GM23338 (cell line): ENCODE data around the gene AGPAT4. TPM values are rescaled to one million over a fixed set of nuclear protein-coding genes. Genes with fewer than 3 reads are reported as not detected.

Source experiments
- ATAC-seq: fragments of 200-7000 bp; cut with Tn5 transposase; 3 replicates; pipeline ENCODE4 v1.9.1; 2020
- DNase-seq: peaks from one replicate; pipeline ENCODE4 v3.0.0-alpha.2; 2015; ENCODE audit warnings: low spot score
- H2AFZ ChIP-seq: fragments of 200-600 bp; sonication (generic); 2 replicates; pipeline ENCODE4 v1.8.0; 2016; ENCODE audit warnings: antibody characterized with exemption, mild to moderate bottlenecking, moderate library complexity
- H3F3A ChIP-seq: fragments of 200-600 bp; sonication (generic); replicated peaks from 2 replicates; pipeline ENCODE4 v1.8.0; 2017; ENCODE audit warnings: antibody characterized with exemption, mixed run types, low read depth
- H3K27ac ChIP-seq: fragments of 200-600 bp; sonication (generic); 2 replicates; pipeline ENCODE4 v1.6.1; 2016; ENCODE audit warnings: low read depth
- H3K27me3 ChIP-seq: fragments of 200-600 bp; sonication (generic); 2 replicates; pipeline ENCODE4 v1.8.0; 2016; ENCODE audit warnings: mild to moderate bottlenecking, mixed run types, moderate library complexity; ENCODE audit not compliant: insufficient read depth
- H3K36me3 ChIP-seq: fragments of 200-600 bp; sonication (generic); 2 replicates; pipeline ENCODE4 v1.8.0; 2016; ENCODE audit warnings: mild to moderate bottlenecking; ENCODE audit not compliant: insufficient read depth
- H3K4me1 ChIP-seq: fragments of 200-600 bp; sonication (generic); 2 replicates; pipeline ENCODE4 v1.8.0; 2016; ENCODE audit warnings: mild to moderate bottlenecking, moderate library complexity; ENCODE audit not compliant: insufficient read depth
- H3K4me2 ChIP-seq: fragments of 200-600 bp; sonication (generic); 2 replicates; pipeline ENCODE4 v1.7.1; 2017; ENCODE audit warnings: mixed run types
- H3K4me3 ChIP-seq: fragments of 200-600 bp; sonication (generic); 2 replicates; pipeline ENCODE4 v1.6.1; 2016; ENCODE audit warnings: mixed run types
- H3K79me2 ChIP-seq: fragments of 200-600 bp; sonication (generic); replicated peaks from 2 replicates; pipeline ENCODE4 v1.8.0; 2017; ENCODE audit warnings: mild to moderate bottlenecking; ENCODE audit not compliant: insufficient read depth
- H3K9me2 ChIP-seq: fragments of 200-600 bp; sonication (generic); 2 replicates; pipeline ENCODE4 v1.8.0; 2017; ENCODE audit not compliant: insufficient read depth
- H4K20me1 ChIP-seq: fragments of 200-600 bp; sonication (generic); replicated peaks from 2 replicates; pipeline ENCODE4 v1.8.0; 2017; ENCODE audit warnings: mild to moderate bottlenecking; ENCODE audit not compliant: insufficient read depth
- H3K27ac Mint-ChIP-seq: 2 replicates; pipeline ENCODE4 v1.8.0; 2020; ENCODE audit warnings: inconsistent platforms, mild to moderate bottlenecking, moderate library complexity, mixed read lengths
- H3K27me3 Mint-ChIP-seq: 3 replicates; pipeline ENCODE4 v1.8.0; 2022; ENCODE audit warnings: low read depth, mild to moderate bottlenecking, moderate library complexity, mixed read lengths, inconsistent platforms; ENCODE audit not compliant: insufficient read depth, poor library complexity
- H3K36me3 Mint-ChIP-seq: 3 replicates; pipeline ENCODE4 v1.8.0; 2021; ENCODE audit warnings: low read depth, mild to moderate bottlenecking, inconsistent platforms, moderate library complexity, mixed read lengths
- H3K4me1 Mint-ChIP-seq: 3 replicates; pipeline ENCODE4 v1.8.0; 2020; ENCODE audit warnings: mild to moderate bottlenecking, inconsistent platforms, mixed read lengths
- H3K4me3 Mint-ChIP-seq: 3 replicates; pipeline ENCODE4 v1.8.0; 2021; ENCODE audit warnings: moderate library complexity, mild to moderate bottlenecking, inconsistent platforms, mixed read lengths
- H3K9me3 Mint-ChIP-seq: 3 replicates; pipeline ENCODE4 v1.8.0; 2020; ENCODE audit warnings: moderate library complexity, mild to moderate bottlenecking, inconsistent platforms, mixed read lengths
- CTCF ChIP-seq, 2 experiments: fragments of 200-600 bp in 1 of 2; sonication (generic) in 1 of 2; conservative IDR thresholded peaks; 2 replicates each; pipeline versions ENCODE4 v1.5.1 to v1.6.1; 2016 to 2017; ENCODE audit warnings: antibody characterized with exemption in 2 of 2, low read depth in 2 of 2, mild to moderate bottlenecking in 2 of 2, moderate library complexity in 1 of 2
- ETS1 ChIP-seq: IDR thresholded peaks from 2 replicates; pipeline ENCODE4 v1.6.1; 2016; ENCODE audit warnings: antibody characterized with exemption
- EZH2 ChIP-seq: fragments of 200-600 bp; sonication (generic); IDR thresholded peaks from one replicate; pipeline ENCODE4 v1.8.0; 2017; ENCODE audit warnings: antibody characterized with exemption, mild to moderate bottlenecking, low read depth; ENCODE audit not compliant: unreplicated experiment
- EZH2phosphoT487 ChIP-seq: fragments of 200-600 bp; sonication (generic); IDR thresholded peaks from one replicate; pipeline ENCODE4 v1.8.1; 2018; ENCODE audit warnings: antibody characterized with exemption; ENCODE audit not compliant: unreplicated experiment
- JUNB ChIP-seq: IDR thresholded peaks from one replicate; pipeline ENCODE4 v1.6.1; 2016; ENCODE audit warnings: antibody characterized with exemption; ENCODE audit not compliant: unreplicated experiment
- NANOG ChIP-seq: IDR thresholded peaks from 2 replicates; pipeline ENCODE4 v1.6.1; 2016; ENCODE audit warnings: antibody characterized with exemption, borderline replicate concordance
- POLR2AphosphoS5 ChIP-seq: IDR thresholded peaks from 2 replicates; pipeline ENCODE4 v1.6.1; 2016; ENCODE audit warnings: antibody characterized with exemption, low read depth
- REST ChIP-seq: IDR thresholded peaks from one replicate; pipeline ENCODE4 v1.6.1; 2018; ENCODE audit warnings: antibody characterized with exemption; ENCODE audit not compliant: unreplicated experiment
- STAT1 ChIP-seq: IDR thresholded peaks from one replicate; pipeline ENCODE4 v1.6.1; 2016; ENCODE audit warnings: antibody characterized with exemption; ENCODE audit not compliant: unreplicated experiment
- ZNF114 ChIP-seq: fragments of 250-450 bp; sonication (Bioruptor Pico); IDR thresholded peaks from 2 replicates; pipeline ENCODE4 v1.5.0; 2020; ENCODE audit warnings: mild to moderate bottlenecking, moderate library complexity
- ZNF331 ChIP-seq: fragments of 250-450 bp; sonication (Bioruptor Pico); IDR thresholded peaks from 2 replicates; pipeline ENCODE4 v1.5.0; 2020; ENCODE audit warnings: low read depth, mild to moderate bottlenecking, moderate library complexity
- polyA plus RNA-seq: library from polyadenylated mRNA; unstranded; fragments of >200 nt; fragmentation: Nextera tagmentation; extraction: Ambion mirVana; gene quantifications from 2 replicates; pipeline ENCODE4 v1.2.1, GENCODE V29; 2016
- total RNA-seq: library from RNA; depleted of rRNA; stranded (reverse); fragments of >200 nt; shearing (Covaris generic); gene quantifications from 2 replicates; pipeline ENCODE4 v1.2.3, GENCODE V29; 2014

The AGPAT4 gene
- total and polyA plus RNA-seq, 2 experiments from 2014 or later: 8.9 to 19.3 TPM

GRCh38 chr6:161137839-161138542, 135.9 kb downstream of the AGPAT4 start:
- Mint-ChIP-seq H3K4me3 (no peak overlapping the region), H3K27me3 (peaks cover 12% of the 10 kb centered on the region), H3K27ac (no peak overlapping the region), H3K9me3 (no peaks in the 10 kb centered on the region), H3K4me1 (peaks cover 10% of the 10 kb centered on the region), H3K36me3 (peaks cover 53% of the 10 kb centered on the region)
- no peaks in the 10 kb centered on the region for H3K79me2 ChIP-seq
- H3K9me2 ChIP-seq: no peaks in the 10 kb centered on the region
- ATAC-seq (no peak), DNase-seq (no peak)
- H3K27ac ChIP-seq: no peak overlapping the region
- H3K36me3 ChIP-seq: 0 out of 2 replicates have a peak, but pooled peaks cover 1% of the 10 kb centered on the region
- no peaks in the 10 kb centered on the region for H3K27me3 ChIP-seq
- H3K4me3 ChIP-seq: no peak overlapping the region
- peaks cover 4% of the 10 kb centered on the region; the same call in 1 of the 2 replicates for H4K20me1 ChIP-seq
- no peaks in the 10 kb centered on the region for H3F3A ChIP-seq
- TF ChIP-seq JUNB (no peak), EZH2phosphoT487 (no peak), ZNF331 (no peak), ZNF114 (CRISPR knock-in tag) (no peak), NANOG (no peak), REST (no peak), CTCF (conservative IDR thresholded peaks at IDR 0.05; ENCODE audit: low read depth in 2 of 2) (no peak), ETS1 (no peak), POLR2AphosphoS5 (no peak), STAT1 (no peak), EZH2 (no peak)
- no peaks in the 10 kb centered on the region for H3K4me1 ChIP-seq
- H2AFZ ChIP-seq: no peak overlapping the region
- no peak overlapping the region for H3K4me2 ChIP-seq
